HUES6 (cell line): ENCODE measurements around the gene SQSTM1.

Experiments used
- H3K27ac ChIP-seq: 2 replicates; pipeline ENCODE4 v1.7.0; 2013; ENCODE audit warnings: low read depth, mild to moderate bottlenecking, low read length, inconsistent platforms
- H3K27me3 ChIP-seq: 2 replicates; pipeline ENCODE4 v1.6.1; 2013; ENCODE audit warnings: low read length; ENCODE audit not compliant: control insufficient read depth, insufficient read depth
- H3K36me3 ChIP-seq: 2 replicates; pipeline ENCODE4 v1.6.1; 2013; ENCODE audit warnings: low read length; ENCODE audit not compliant: control insufficient read depth, insufficient read depth
- H3K4me1 ChIP-seq: 2 replicates; pipeline ENCODE4 v1.6.1; 2013; ENCODE audit warnings: low read length; ENCODE audit not compliant: control insufficient read depth, insufficient read depth
- H3K4me3 ChIP-seq: 2 replicates; pipeline ENCODE4 v1.5.1; 2013; ENCODE audit warnings: low read depth, low read length
- H3K9ac ChIP-seq: one replicate; pipeline ENCODE4 v1.6.1; 2013; ENCODE audit warnings: mild to moderate bottlenecking, low read length
- H3K9me3 ChIP-seq: 2 replicates; pipeline ENCODE4 v1.6.1; 2013; ENCODE audit warnings: low read depth, low read length; ENCODE audit not compliant: control insufficient read depth, insufficient read depth

SQSTM1 gene

DNA sequence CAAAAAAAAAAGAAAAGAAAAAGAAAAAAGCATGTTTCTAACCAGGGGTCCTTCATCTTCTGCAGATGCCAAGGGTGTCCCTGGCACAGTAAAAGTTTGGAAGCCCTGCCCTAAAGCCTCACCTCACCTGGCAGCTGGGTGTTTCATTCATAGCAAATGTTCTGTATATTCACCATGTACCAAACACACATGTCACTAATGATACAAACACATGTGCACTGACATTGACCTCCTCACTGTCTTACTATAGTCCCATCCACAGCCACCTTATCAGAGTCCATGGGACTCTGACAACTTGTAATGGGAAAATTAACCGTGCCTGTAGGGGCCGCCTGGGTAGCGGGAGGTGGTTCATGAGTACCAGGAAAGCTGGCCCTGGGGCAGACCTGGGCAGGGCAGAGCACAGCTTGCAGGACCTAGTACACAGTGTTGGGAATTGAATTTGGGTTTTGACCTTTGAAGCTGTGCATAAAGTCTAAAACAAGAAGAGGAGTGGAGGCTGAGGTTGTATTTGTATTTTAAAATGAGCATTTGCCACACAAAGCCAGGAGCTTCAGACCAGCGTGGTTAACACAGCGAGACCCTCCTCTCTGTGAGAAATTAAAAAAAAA is 7.6 kb upstream of the SQSTM1 start:
- no peak overlapping the region for H3K9ac ChIP-seq
- H3K4me3 ChIP-seq = no peak overlapping the region
- H3K27me3 ChIP-seq = no peaks in the 10 kb centered on the region
- H3K27ac ChIP-seq = no peak overlapping the region
- H3K36me3 ChIP-seq = peaks cover 20% of the 10 kb centered on the region
- H3K4me1 ChIP-seq = peaks cover 7% of the 10 kb centered on the region
- no peaks in the 10 kb centered on the region for H3K9me3 ChIP-seq

DNA sequence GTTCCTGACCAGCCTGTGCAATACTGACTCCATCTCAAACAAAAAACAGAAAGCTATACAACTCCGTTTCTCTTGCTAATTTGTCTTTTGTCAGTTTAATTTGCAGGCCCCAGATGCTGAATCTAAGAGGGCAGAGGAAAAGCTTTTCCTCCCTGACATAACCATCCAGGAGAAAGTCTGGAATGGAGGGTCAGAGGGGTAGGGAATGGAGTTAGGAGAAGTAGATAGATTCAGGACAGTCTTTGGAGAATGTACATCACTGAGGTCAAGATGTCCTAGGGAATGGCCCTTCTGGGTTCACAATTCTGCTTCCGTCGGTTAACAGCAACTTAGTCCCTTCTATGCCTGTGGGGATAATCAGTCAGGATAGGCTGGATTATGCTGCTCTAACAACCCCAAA is 6.6 kb upstream of the SQSTM1 start:
- Histone ChIP-seq H3K4me1 (peaks cover 15% of the 10 kb centered on the region), H3K27me3 (no peaks in the 10 kb centered on the region), H3K27ac (no peak overlapping the region), H3K9ac (no peak overlapping the region), H3K4me3 (no peak overlapping the region), H3K9me3 (no peaks in the 10 kb centered on the region), H3K36me3 (peaks cover 20% of the 10 kb centered on the region)

- Histone ChIP-seq H3K9ac (no peak overlapping the region), H3K27me3 (no peaks in the 10 kb centered on the region), H3K4me3 (no peak overlapping the region), H3K4me1 (peaks cover 29% of the 10 kb centered on the region), H3K27ac (no peak overlapping the region), H3K36me3 (peaks cover 20% of the 10 kb centered on the region), H3K9me3 (no peaks in the 10 kb centered on the region)
Observed at GRCh38 chr5:179815491-179816249, 5.0 kb upstream of the SQSTM1 start.

DNA sequence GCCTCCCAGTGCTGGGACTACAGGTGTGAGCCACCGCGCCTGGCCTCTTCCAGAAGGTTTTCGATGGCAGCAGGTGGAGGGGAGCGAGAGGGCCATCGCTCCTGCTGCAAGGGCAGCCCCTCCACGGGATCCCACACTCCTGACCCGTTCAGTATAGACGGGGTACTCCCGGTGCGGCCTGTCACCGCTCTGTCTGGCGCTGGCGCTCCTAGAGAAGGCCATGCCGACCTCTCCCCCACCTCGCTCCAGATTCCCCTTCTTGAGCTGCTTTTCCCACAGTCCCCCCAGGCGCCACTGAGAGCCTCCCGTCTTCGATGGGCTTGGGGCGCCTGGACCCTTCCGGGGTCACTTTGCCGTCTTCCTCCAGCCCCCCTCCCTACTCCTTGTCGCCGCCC is 4.3 kb upstream of the SQSTM1 start:
- Histone ChIP-seq H3K27ac (no peak overlapping the region), H3K4me3 (peak overlapping the region; percentile 55), H3K27me3 (no peaks in the 10 kb centered on the region), H3K9ac (no peak overlapping the region), H3K9me3 (no peaks in the 10 kb centered on the region), H3K4me1 (peaks cover 29% of the 10 kb centered on the region), H3K36me3 (peaks cover 20% of the 10 kb centered on the region)

GRCh38 chr5:179816796-179817469 is 3.8 kb upstream of the SQSTM1 start:
- no peaks in the 10 kb centered on the region for H3K9me3 ChIP-seq
- no peaks in the 10 kb centered on the region for H3K27me3 ChIP-seq
- peaks cover 20% of the 10 kb centered on the region for H3K36me3 ChIP-seq
- no peak overlapping the region for H3K27ac ChIP-seq
- H3K9ac ChIP-seq = peak overlapping the region; percentile 56
- peaks cover 31% of the 10 kb centered on the region for H3K4me1 ChIP-seq
- peak overlapping the region; percentile 55 for H3K4me3 ChIP-seq

DNA sequence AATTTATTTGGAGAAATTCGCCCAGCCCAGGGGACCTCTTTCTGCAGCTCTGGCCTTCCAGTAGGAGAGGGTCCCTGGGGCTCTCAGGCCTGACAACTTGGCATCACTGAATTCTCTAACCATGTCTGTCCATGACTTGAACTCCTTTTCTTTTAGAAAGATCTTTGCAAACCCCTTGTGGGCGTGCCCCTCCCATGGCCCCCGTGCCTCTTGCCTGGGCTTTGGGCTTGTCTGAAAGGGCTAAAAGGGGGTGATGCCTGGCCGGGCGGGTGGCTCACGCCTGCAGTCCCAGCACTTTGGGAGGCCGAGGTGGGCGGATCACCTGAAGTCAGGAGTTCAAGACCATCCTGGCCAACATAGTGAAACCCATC is 3.2 kb upstream of the SQSTM1 start:
- Histone ChIP-seq H3K4me3 (peak overlapping the region; percentile 55), H3K4me1 (peaks cover 36% of the 10 kb centered on the region)

DNA sequence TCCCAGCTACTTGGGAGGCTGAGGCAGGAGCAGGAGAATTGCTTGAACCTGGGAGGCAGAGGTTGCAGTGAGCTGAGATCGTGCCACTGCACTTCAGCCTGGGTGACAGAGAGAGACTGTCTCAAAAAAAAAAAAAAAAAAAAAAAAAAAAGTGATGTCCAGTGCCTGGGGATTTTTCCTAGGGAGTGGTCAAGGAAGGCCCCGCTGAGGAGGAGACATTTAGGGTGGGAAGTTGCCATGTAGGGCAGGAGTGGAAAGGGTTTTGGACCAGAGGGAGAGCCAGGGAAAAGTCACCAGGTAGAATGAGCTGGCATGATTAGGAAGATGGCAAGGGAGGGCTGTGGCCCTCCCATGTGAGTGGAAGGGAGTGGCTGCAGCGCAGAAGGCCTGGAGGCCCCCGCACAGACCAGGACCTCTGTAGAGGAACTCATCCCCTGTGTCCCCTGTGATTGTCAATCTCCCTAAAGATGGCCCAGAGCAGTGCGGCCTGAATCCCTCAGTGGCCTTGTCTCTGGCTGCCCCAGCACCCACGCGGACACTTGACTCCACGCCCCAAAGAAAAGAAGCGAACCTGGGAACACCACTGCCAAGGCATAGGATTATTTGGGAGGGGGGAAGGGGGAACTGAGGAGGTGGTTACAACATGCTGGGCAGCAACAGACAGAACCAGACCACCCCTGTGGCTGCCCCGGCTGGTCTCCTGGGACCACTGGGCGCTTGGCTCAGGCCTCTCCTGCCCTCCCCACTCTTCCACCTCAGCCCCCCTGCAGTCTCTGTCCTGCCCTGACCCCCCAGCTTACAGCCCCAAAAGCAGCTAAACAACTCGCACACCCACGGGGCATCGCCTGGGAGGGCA is 2.6 kb upstream of the SQSTM1 start:
- H3K4me3 ChIP-seq = peak overlapping the region; percentile 53
- H3K9ac ChIP-seq = peak overlapping the region; percentile 84
- H3K27me3 ChIP-seq = no peaks in the 10 kb centered on the region
- peak overlapping the region; percentile 85; the same call in 1 of the 2 replicates for H3K27ac ChIP-seq
- H3K4me1 ChIP-seq = peaks cover 39% of the 10 kb centered on the region
- H3K36me3 ChIP-seq = peaks cover 20% of the 10 kb centered on the region
- no peaks in the 10 kb centered on the region for H3K9me3 ChIP-seq

More for the DNA sequence above, 3.2 kb upstream of the SQSTM1 start:
- no peaks in the 10 kb centered on the region for H3K27me3 ChIP-seq
- H3K9me3 ChIP-seq = no peaks in the 10 kb centered on the region
- peaks cover 20% of the 10 kb centered on the region for H3K36me3 ChIP-seq
- no peak overlapping the region for H3K27ac ChIP-seq
- H3K9ac ChIP-seq = peak overlapping the region; percentile 56

DNA sequence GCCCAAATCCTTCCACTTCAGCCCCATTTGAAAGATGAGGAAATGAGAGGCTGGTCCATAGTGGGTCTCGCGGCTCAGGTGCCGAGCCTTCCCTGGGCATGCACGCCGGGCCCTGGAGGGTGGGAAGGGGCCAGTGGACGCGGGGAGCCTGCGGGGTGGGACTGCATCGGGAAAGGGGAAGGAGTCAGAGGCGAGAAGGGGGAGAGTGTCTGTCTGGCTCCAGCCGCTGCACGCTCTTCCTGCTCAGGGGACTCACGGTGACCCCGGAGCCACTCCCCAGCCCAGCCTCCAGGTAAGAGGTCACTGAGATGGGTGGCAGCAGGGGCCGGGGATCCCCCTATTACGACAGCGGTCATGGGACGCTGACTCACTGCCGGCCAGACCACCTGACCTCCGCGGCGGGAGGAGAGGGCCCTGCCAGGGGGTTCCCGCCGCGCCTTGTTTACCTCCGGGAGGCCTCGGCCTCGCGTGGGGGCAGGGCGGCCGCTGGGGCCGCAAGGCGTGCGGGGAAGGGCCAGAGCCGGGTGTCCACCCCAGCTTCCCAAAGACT is 1.9 kb upstream of the SQSTM1 start:
- peak overlapping the region; percentile 84 for H3K9ac ChIP-seq
- peaks cover 23% of the 10 kb centered on the region for H3K36me3 ChIP-seq
- no peaks in the 10 kb centered on the region for H3K27me3 ChIP-seq
- H3K4me1 ChIP-seq = peaks cover 34% of the 10 kb centered on the region
- no peaks in the 10 kb centered on the region for H3K9me3 ChIP-seq
- peak overlapping the region; percentile 85; the same call in 1 of the 2 replicates for H3K27ac ChIP-seq
- H3K4me3 ChIP-seq = peak overlapping the region; percentile 53

DNA sequence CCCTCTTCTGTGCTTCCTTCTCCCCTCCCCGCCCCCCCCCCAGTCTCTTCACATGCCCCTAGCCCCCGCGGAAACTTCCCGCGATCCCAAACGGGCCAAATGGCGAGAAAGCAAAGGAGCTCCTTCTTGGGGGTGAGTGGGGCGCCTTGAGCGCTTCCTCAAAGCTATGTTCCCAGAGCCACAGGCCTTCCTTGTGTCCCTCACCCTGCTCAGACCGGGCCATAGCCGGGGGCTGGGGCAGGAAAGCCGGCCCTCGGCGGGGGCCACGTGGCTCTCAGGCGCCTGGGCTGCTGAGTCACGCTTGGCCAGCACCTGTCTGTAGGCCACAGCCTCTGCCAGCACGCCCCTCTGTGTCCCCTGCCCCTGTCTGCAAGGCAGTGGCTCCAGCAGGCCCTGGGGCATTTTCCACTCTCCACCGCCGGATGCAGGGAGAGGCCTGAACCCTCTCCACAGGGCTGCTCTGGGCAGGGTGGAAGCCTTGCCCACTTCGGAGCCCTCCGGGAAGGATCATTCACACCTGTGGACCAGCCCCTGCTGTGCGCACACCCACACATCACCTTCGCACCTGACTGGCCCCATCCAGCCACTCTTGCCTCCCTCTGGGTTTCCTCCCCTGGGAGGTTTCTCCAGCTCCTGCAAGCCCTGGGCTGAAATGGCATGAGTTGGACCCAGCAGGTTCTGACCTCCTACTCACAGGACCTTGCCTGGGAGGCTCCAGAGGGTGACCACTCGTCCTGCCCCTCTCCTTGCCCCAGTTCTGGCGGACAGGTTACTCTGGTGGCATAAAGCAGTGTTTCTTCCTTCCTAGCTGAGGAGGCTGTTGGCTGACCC is 1.2 kb upstream of the SQSTM1 start:
- Histone ChIP-seq H3K27ac (peak overlapping the region; percentile 85), H3K4me3 (peak overlapping the region; percentile 80)

DNA sequence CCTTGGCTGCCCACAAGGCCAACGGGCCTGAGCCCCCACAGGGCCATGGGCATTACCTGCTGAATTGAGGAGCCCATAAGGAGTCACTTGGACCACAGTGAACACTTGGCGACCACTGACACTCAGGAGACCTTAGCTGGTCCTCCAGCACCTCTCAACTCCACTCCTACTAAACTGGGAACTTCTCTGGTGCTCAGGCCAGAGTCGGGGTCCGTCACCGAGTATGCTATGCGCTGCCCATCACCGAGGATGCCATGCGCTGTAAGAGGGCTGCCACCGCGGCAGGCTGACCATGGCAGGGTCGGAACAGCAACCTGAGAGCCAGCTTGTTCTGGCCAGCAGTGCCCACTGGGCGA is 600 bp upstream of the SQSTM1 start:
- peak overlapping the region; percentile 84 for H3K9ac ChIP-seq
- H3K27me3 ChIP-seq = no peaks in the 10 kb centered on the region
- H3K36me3 ChIP-seq = peaks cover 36% of the 10 kb centered on the region
- H3K9me3 ChIP-seq = no peaks in the 10 kb centered on the region
- H3K4me1 ChIP-seq = peaks cover 34% of the 10 kb centered on the region
- H3K4me3 ChIP-seq = peak overlapping the region; percentile 80
- peak overlapping the region; percentile 85 for H3K27ac ChIP-seq

More for the DNA sequence above, 1.2 kb upstream of the SQSTM1 start:
- Histone ChIP-seq H3K9ac (peak overlapping the region; percentile 84), H3K27me3 (no peaks in the 10 kb centered on the region), H3K4me1 (peaks cover 34% of the 10 kb centered on the region), H3K36me3 (peaks cover 30% of the 10 kb centered on the region), H3K9me3 (no peaks in the 10 kb centered on the region)
